Peyer's patch (tissue), 4 donors: Measurements from ENCODE around the gene NR2E1. TPM values are rescaled to one million over a fixed set of nuclear protein-coding genes. Genes with fewer than 3 reads are reported as not detected.

ENCODE experiments used
- DNase-seq, 3 donors: peaks; one replicate each; pipeline ENCODE4 v3.0.0-alpha.2; 2017 to 2019
- H3K27ac ChIP-seq, 4 donors: fragments of 200-600 bp; sonication (generic); one replicate each; pipeline ENCODE4 v1.5.1; 2016 to 2019
- H3K27me3 ChIP-seq, 2 donors: fragments of 200-600 bp; sonication (generic); one replicate each; pipeline ENCODE4 v1.5.1; 2019
- H3K36me3 ChIP-seq, 3 donors: fragments of 200-600 bp; sonication (generic); one replicate each; pipeline ENCODE4 v1.5.1; 2016 to 2019
- H3K4me1 ChIP-seq, 4 donors: fragments of 200-600 bp; sonication (generic); one replicate each; pipeline ENCODE4 v1.5.1; 2016 to 2019
- H3K4me3 ChIP-seq, 4 donors: fragments of 200-600 bp; sonication (generic); 1 replicate in 3 of 4; 2 replicates in 1 of 4; pipeline ENCODE4 v1.5.1; 2016 to 2019; ENCODE audit warnings: mild to moderate bottlenecking in 1 of 4
- H3K9me3 ChIP-seq, 4 donors: fragments of 200-600 bp; sonication (generic); one replicate each; pipeline ENCODE4 v1.5.1; 2016 to 2019; ENCODE audit warnings: mild to moderate bottlenecking in 1 of 4
- POLR2A ChIP-seq, 2 donors: fragments of 450-650 bp; IDR thresholded peaks; one replicate each; pipeline ENCODE4 v1.5.1; 2017; ENCODE audit warnings: antibody characterized with exemption in 2 of 2, mild to moderate bottlenecking in 2 of 2, moderate library complexity in 2 of 2
- total RNA-seq, 4 donors: library from RNA; depleted of rRNA; stranded (reverse); fragments of >200 nt; gene quantifications; one replicate each; pipeline ENCODE4 v1.1.0, GENCODE V29; 2016
- TF ChIP-seq, protein P1 (sequence below), 6 experiments: fragments of 450-650 bp in 4 of 6; fragments of 200-600 bp in 2 of 6; sonication (generic) in 1 of 6; IDR thresholded peaks; one replicate each; pipeline ENCODE4 v1.5.1; 2017 to 2019; ENCODE audit warnings: antibody characterized with exemption in 6 of 6, mild to moderate bottlenecking in 3 of 6, moderate library complexity in 1 of 6

The NR2E1 gene
- total RNA-seq: not detected

DNA sequence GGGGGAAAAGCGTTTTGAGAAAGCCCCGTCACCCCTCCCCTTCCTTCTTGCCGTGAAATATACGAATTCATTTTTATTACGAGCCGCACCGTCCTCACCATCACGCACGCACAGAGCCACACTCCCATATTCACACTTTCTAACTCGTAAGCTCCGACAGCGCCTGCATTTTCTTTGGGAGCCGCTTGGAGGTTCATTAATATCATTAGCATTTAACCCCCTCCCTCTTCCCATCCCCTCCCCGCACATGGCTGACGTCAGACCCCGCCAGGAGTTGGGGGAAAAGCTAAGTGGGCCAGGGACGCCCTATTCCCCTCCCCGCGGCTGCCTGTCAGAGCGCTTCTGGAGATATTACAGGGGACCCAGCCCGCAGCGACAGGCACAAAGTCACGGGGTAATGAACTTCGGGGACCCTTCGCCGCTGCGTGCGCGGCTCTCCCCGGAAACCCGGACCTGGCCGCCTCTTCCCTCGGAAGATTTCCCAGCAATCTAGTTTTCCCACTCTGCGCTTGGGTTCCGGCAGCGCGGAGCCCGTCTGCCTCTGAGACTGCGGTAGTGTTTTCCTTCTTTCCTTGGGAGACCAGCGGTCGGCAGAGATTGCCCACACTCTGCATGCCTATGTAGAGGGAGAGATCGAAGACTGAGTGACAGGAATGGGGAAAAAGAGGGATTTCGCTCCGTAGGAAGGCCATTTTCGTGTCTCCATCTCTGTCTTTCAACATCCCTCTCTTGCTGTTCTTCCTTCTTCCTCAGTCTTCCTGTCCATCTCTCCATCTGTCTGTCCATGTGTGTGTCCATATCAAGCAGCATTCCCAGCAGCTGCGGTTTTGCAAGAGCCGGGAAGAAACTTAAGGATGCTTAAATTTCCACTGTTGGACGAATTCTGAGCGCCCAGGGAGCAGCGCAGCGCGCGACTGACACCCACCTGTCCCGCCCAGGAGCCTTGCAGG is at the start of gene NR2E1:
TSS of gene NR2E1 (plus strand) at position 309 of the 950 bp plus-strand sequence. CDS start 744 bp downstream, outside the sequence.
- TF ChIP-seq, protein P1, sequence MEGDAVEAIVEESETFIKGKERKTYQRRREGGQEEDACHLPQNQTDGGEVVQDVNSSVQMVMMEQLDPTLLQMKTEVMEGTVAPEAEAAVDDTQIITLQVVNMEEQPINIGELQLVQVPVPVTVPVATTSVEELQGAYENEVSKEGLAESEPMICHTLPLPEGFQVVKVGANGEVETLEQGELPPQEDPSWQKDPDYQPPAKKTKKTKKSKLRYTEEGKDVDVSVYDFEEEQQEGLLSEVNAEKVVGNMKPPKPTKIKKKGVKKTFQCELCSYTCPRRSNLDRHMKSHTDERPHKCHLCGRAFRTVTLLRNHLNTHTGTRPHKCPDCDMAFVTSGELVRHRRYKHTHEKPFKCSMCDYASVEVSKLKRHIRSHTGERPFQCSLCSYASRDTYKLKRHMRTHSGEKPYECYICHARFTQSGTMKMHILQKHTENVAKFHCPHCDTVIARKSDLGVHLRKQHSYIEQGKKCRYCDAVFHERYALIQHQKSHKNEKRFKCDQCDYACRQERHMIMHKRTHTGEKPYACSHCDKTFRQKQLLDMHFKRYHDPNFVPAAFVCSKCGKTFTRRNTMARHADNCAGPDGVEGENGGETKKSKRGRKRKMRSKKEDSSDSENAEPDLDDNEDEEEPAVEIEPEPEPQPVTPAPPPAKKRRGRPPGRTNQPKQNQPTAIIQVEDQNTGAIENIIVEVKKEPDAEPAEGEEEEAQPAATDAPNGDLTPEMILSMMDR (IDR thresholded peaks at IDR 0.05): no peak
- no peak for TF ChIP-seq POLR2A (IDR thresholded peaks at IDR 0.05)
- Histone ChIP-seq H3K27ac (no peak within 1 kb of the TSS), H3K9me3 (peaks cover 0 to 8% (median 0%) of the 10 kb centered on the region in 4 donors), H3K36me3 (no peaks in the 10 kb centered on the region), H3K27me3 (peaks cover 8 to 93% of the 10 kb centered on the region in 2 donors), H3K4me1 (peaks cover 4 to 56% (median 22%) of the 10 kb centered on the region in 4 donors), H3K4me3 (no peak within 1 kb of the TSS)
- no peak for DNase-seq

DNA sequence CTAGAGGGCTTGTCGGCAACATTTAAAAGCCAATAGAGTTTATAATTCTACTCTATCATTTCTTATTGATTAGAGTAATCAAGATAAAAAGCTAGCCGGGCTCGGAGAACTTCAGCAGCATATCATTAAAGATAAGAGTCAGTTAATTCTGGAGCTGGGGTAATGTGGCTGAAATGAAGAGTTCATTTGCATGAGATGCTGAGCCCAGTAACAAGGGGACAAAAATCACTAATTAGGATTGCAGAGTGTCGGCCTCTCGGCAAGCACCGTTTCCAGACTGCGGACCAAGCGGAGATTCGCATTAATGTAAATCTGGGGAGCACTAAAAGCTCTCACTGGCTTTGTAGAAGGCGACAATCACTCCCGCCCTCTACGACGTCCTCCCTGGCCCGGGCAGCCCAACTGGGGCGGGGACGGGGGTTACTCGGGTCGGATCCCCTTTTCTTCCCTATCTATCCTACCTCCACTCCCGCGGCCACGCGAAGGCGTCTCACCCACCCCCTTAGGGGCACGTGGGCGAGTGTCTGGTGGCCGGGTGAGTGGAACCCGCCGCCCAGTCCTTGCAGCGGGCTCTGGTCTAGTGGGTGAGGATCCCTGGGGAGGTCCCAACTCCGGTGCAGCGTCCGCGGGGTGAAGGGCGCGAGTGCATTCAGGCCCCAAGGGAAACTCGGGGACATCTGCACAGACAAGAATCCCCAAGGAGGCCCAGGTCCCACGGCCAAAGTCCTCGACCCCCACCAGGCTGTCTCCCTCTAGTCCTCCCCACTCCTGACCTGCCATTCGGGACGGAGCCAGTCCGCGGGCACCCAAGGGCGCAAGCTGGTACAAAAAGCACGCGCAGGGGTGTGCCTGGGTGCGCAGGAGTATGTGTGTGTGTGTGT is 49.0 kb upstream of the NR2E1 start:
- no peak for DNase-seq
- Histone ChIP-seq H3K36me3 (no peaks in the 10 kb centered on the region), H3K4me1 (peaks cover 3 to 53% (median 34%) of the 10 kb centered on the region in 4 donors), H3K9me3 (no peaks in the 10 kb centered on the region), H3K27ac (no peak overlapping the region), H3K27me3 (peaks cover 0 to 62% of the 10 kb centered on the region in 2 donors), H3K4me3 (peak overlapping the region in 3 of 4 donors; percentile 60 to 65 (median 63))
- no peak for TF ChIP-seq POLR2A (IDR thresholded peaks at IDR 0.05)
- TF ChIP-seq, protein P1 (IDR thresholded peaks at IDR 0.05): no peak

DNA sequence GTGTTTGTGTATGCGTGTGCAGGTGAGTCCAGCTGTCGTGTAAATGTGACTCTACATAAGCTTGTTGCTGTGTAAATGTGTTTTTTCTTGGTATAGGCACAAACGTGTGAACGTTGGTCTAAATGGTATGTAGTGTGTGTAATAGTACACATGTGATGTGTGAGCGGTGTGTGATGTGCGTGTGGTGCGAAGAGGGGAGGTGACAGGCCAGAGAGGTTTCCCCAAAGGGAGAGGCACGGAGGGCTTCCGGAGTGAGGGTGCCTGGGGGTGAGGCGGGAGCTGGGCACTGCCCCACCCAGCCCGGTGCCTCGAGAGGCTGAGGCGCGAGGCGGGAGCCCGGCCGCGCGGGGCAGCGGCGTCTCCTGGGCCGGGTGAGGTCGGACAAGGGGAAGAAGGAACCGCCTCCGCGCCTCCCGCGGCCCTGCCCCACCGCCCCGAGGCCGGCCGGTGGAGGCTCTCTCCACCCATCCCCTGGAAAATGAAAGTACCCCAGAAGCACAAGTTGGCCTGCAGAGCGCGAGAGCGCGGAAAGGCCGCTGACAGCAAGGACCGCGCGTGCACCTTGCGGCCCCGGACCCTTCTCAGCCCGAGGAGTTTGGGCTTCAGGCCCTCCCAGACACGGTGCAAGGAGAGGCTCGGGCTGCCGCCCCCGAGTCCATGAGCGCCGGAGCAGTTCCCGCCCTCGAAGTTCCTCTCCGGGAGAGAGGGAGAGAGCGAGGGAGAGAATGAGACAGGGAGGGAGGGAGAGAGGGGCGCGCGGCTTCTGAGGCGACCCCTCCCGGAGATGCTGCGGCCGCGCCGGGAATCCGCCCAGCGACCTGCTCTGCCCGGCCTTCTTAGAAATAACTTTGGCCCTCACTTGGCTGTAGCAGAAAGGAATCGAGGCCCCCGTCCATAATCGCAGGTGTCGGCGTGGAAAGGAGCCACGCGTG is 48.1 kb upstream of the NR2E1 start:
- H3K27me3 ChIP-seq: peaks cover 0 to 67% of the 10 kb centered on the region in 2 donors
- no peaks in the 10 kb centered on the region for H3K9me3 ChIP-seq
- TF ChIP-seq, protein P1 (IDR thresholded peaks at IDR 0.05): peak in 1 of 6 experiments; percentile 2
- TF ChIP-seq POLR2A (IDR thresholded peaks at IDR 0.05): no peak
- H3K4me1 ChIP-seq: peaks cover 3 to 53% (median 34%) of the 10 kb centered on the region in 4 donors
- peak overlapping the region; percentile 44 to 65 (median 62) for H3K4me3 ChIP-seq
- DNase-seq: peak; percentile 28 to 62 (median 57)
- H3K27ac ChIP-seq: no peak overlapping the region
- H3K36me3 ChIP-seq: no peaks in the 10 kb centered on the region

DNA sequence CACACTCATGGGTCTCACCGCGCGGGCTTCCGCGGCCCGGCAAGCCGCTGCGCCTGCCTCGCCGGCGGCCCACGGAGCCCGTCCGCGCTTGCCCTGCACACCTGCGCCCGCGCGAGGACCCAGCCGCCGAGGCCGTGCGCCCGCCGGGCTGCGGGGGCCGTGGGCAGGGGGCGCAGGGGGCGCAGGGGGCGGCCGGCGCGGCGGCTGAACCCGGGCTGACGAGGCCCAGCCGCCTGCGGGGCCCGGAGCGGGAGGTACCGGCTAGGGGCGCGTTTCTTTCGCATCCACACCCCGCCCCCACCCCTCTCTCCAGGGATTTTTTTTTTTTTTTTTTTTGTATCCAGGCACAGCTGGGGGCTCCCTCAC is 47.5 kb upstream of the NR2E1 start:
- TF ChIP-seq, protein P1 (IDR thresholded peaks at IDR 0.05): no peak
- no peak for TF ChIP-seq POLR2A (IDR thresholded peaks at IDR 0.05)
- DNase-seq: no peak
- peaks cover 3 to 53% (median 34%) of the 10 kb centered on the region in 4 donors for H3K4me1 ChIP-seq
- H3K36me3 ChIP-seq: no peaks in the 10 kb centered on the region
- peaks cover 0 to 67% of the 10 kb centered on the region in 2 donors for H3K27me3 ChIP-seq
- no peak overlapping the region for H3K27ac ChIP-seq
- peak overlapping the region; percentile 44 to 65 (median 62) for H3K4me3 ChIP-seq
- H3K9me3 ChIP-seq: no peaks in the 10 kb centered on the region
